C4-2B (cell line): Measurements from ENCODE around the gene PPP2R2C.

Experiments
- H3K27ac ChIP-seq: fragments of 450-650 bp; 2 replicates; pipeline ENCODE4 v1.5.1; 2017
- CTCF ChIP-seq: fragments of 450-650 bp; conservative IDR thresholded peaks from 2 replicates; pipeline ENCODE4 v1.5.1; 2017; ENCODE audit warnings: mild to moderate bottlenecking
- ZFX ChIP-seq: fragments of 450-650 bp; IDR thresholded peaks from 2 replicates; pipeline ENCODE4 v1.6.1; 2017

Gene PPP2R2C

GRCh38 chr4:6449746-6450369 is 22.6 kb downstream of the PPP2R2C start:
- no peak overlapping the region for H3K27ac ChIP-seq
- TF ChIP-seq ZFX = no peak
- TF ChIP-seq CTCF = no peak

- TF ChIP-seq ZFX (no peak), CTCF (no peak)
- no peak overlapping the region for H3K27ac ChIP-seq
Observed at GRCh38 chr4:6449335-6449734, 23.1 kb downstream of the PPP2R2C start.

GRCh38 chr4:6448476-6449170 is 23.8 kb downstream of the PPP2R2C start:
- H3K27ac ChIP-seq = no peak overlapping the region
- TF ChIP-seq CTCF (no peak), ZFX (no peak)

GRCh38 chr4:6447672-6448171 is 24.7 kb downstream of the PPP2R2C start:
- TF ChIP-seq CTCF = no peak
- no peak for TF ChIP-seq ZFX
- no peak overlapping the region for H3K27ac ChIP-seq

- no peak overlapping the region for H3K27ac ChIP-seq
- TF ChIP-seq ZFX (no peak), CTCF (no peak)
Observed at GRCh38 chr4:6446538-6447451, 25.6 kb downstream of the PPP2R2C start.

GRCh38 chr4:6446130-6446482 is 26.3 kb downstream of the PPP2R2C start:
- TF ChIP-seq ZFX (no peak), CTCF (no peak)
- no peak overlapping the region for H3K27ac ChIP-seq
